SU-DHL-6 (cell line): Measurements from ENCODE around the gene SH3BP5.

ENCODE experiments used
- H2AFZ ChIP-seq: fragments of 200-600 bp; sonication (generic); 2 replicates; pipeline ENCODE4 v1.6.1; 2014; ENCODE audit warnings: low read depth, mild to moderate bottlenecking, moderate library complexity, mixed read lengths, antibody characterized with exemption, low read length; ENCODE audit not compliant: severe bottlenecking
- H3F3A ChIP-seq: fragments of 200-600 bp; shearing (Covaris generic); 2 replicates; pipeline ENCODE4 v1.6.0; 2016; ENCODE audit warnings: antibody characterized with exemption, mild to moderate bottlenecking; ENCODE audit not compliant: insufficient read depth
- H3K27ac ChIP-seq: fragments of 200-600 bp; sonication (generic); 2 replicates; pipeline ENCODE4 v1.5.1; 2016; ENCODE audit warnings: low read depth, mild to moderate bottlenecking, low read length, moderate library complexity, mixed read lengths
- H3K27me3 ChIP-seq: fragments of 200-600 bp; sonication (generic), shearing (Covaris generic); 2 replicates; pipeline ENCODE4 v1.6.0; 2014; ENCODE audit warnings: mild to moderate bottlenecking, low read length
- H3K36me3 ChIP-seq: fragments of 200-600 bp; sonication (generic); 2 replicates; pipeline ENCODE4 v1.6.1; 2014; ENCODE audit warnings: mild to moderate bottlenecking, low read length, mixed read lengths
- H3K4me2 ChIP-seq: fragments of 300-600, 200-600 bp; shearing (Covaris generic), sonication (generic); 2 replicates; pipeline ENCODE4 v1.6.0; 2014; ENCODE audit warnings: low read length, low read depth, mild to moderate bottlenecking; ENCODE audit not compliant: poor library complexity, severe bottlenecking
- H3K4me3 ChIP-seq: fragments of 200-600 bp; sonication (generic); 2 replicates; pipeline ENCODE4 v1.5.1; 2014; ENCODE audit warnings: antibody characterized with exemption, low read length, mild to moderate bottlenecking, mixed read lengths; ENCODE audit not compliant: insufficient read depth, poor library complexity, severe bottlenecking
- H3K79me2 ChIP-seq: fragments of 200-600 bp; sonication (generic); 2 replicates; pipeline ENCODE4 v1.6.1; 2014; ENCODE audit warnings: mild to moderate bottlenecking, low read length, moderate library complexity; ENCODE audit not compliant: insufficient read depth
- H3K9ac ChIP-seq: fragments of 200-600 bp; sonication (generic); 2 replicates; pipeline ENCODE4 v1.7.0; 2014; ENCODE audit warnings: mild to moderate bottlenecking, low read length
- H3K9me2 ChIP-seq: fragments of 200-600 bp; sonication (generic); replicated peaks from 2 replicates; pipeline ENCODE4 v1.6.1; 2014; ENCODE audit warnings: low read length; ENCODE audit not compliant: insufficient read depth
- H3K9me3 ChIP-seq: fragments of 200-600 bp; sonication (generic); 2 replicates; pipeline ENCODE4 v1.6.1; 2014; ENCODE audit warnings: low read length, mixed read lengths; ENCODE audit not compliant: insufficient read depth
- H4K20me1 ChIP-seq: fragments of 200-600 bp; sonication (generic); 2 replicates; pipeline ENCODE4 v1.6.1; 2014; ENCODE audit warnings: low read depth, mild to moderate bottlenecking, antibody characterized with exemption, low read length, moderate library complexity, mixed read lengths
- EZH2phosphoT487 ChIP-seq: fragments of 200-600 bp; sonication (generic), shearing (Covaris generic); conservative IDR thresholded peaks from 2 replicates; pipeline ENCODE4 v1.6.1; 2018; ENCODE audit warnings: mild to moderate bottlenecking, antibody characterized with exemption, low read length, moderate library complexity, mixed read lengths
- TF ChIP-seq, protein P1 (sequence below): fragments of 200-600 bp; sonication (generic); IDR thresholded peaks from one replicate; pipeline ENCODE4 v1.5.1; 2017; ENCODE audit warnings: antibody characterized with exemption, mild to moderate bottlenecking, low read length, moderate library complexity; ENCODE audit not compliant: insufficient read depth, poor library complexity, severe bottlenecking

The SH3BP5 gene

DNA sequence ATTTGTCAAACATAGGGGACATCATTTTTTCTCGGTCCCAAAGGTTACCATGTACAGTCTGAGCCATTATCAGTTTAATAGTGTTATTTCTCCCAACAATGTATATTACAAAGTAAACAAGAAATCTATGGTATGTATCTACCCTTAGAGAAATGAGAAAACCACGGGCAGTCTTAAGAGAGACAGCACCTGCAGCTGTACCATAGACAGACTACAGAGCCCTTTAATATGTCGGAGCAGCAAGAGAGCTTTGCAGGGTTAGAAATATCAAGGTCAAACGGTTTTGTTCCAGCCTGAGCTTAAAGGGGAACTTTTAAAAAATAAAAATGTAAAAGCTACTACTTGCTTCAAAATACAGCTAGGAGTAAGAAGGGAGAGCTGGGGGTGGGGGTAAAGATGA, 53.2 kb downstream of the SH3BP5 start:
- no peaks in the 10 kb centered on the region for H4K20me1 ChIP-seq
- no peaks in the 10 kb centered on the region for H3K79me2 ChIP-seq
- H3F3A ChIP-seq, result no peaks in the 10 kb centered on the region
- TF ChIP-seq EZH2phosphoT487, result no peak
- TF ChIP-seq, protein P1, sequence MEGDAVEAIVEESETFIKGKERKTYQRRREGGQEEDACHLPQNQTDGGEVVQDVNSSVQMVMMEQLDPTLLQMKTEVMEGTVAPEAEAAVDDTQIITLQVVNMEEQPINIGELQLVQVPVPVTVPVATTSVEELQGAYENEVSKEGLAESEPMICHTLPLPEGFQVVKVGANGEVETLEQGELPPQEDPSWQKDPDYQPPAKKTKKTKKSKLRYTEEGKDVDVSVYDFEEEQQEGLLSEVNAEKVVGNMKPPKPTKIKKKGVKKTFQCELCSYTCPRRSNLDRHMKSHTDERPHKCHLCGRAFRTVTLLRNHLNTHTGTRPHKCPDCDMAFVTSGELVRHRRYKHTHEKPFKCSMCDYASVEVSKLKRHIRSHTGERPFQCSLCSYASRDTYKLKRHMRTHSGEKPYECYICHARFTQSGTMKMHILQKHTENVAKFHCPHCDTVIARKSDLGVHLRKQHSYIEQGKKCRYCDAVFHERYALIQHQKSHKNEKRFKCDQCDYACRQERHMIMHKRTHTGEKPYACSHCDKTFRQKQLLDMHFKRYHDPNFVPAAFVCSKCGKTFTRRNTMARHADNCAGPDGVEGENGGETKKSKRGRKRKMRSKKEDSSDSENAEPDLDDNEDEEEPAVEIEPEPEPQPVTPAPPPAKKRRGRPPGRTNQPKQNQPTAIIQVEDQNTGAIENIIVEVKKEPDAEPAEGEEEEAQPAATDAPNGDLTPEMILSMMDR, result no peak
- no peaks in the 10 kb centered on the region for H3K36me3 ChIP-seq
- H3K9me3 ChIP-seq, result no peaks in the 10 kb centered on the region
- H3K4me2 ChIP-seq, result no peak overlapping the region
- H3K9ac ChIP-seq, result no peak overlapping the region
- no peaks in the 10 kb centered on the region for H3K27me3 ChIP-seq
- H3K9me2 ChIP-seq, result no peaks in the 10 kb centered on the region
- no peak overlapping the region for H3K4me3 ChIP-seq
- H2AFZ ChIP-seq, result no peak overlapping the region
- no peak overlapping the region for H3K27ac ChIP-seq

DNA sequence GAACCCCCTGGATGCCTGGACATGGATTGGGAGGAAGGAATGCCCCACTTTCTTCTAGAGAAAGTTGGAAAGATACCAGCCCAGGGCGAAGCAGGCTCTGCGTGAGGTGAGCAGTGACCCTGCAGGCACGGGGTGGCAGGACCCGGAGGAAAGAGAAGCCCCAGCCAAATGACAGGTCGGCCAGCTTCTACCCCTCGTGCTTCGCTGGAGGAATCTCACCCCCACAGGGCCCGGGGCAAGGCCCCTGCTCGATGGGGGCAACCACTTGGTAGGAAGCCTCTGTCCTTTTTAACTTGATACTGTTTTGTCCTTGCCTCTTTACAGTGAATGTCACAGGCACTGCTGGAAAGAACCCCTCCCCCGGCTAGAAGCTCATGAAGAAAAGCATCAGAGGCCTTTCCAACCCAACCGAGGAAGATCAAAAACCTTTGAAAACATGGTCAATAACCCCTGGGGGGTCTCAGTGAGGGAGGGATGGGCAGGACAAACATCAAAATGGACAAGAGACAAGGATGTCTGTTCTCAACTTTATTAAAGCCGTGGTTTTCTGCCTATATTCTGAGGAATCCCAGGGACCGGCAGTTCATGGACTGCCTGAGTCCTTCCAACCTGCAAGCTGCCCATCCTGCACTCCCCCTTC, 54.4 kb downstream of the SH3BP5 start:
- H4K20me1 ChIP-seq, result no peaks in the 10 kb centered on the region
- TF ChIP-seq EZH2phosphoT487, result no peak
- TF ChIP-seq, protein P1, result no peak

DNA sequence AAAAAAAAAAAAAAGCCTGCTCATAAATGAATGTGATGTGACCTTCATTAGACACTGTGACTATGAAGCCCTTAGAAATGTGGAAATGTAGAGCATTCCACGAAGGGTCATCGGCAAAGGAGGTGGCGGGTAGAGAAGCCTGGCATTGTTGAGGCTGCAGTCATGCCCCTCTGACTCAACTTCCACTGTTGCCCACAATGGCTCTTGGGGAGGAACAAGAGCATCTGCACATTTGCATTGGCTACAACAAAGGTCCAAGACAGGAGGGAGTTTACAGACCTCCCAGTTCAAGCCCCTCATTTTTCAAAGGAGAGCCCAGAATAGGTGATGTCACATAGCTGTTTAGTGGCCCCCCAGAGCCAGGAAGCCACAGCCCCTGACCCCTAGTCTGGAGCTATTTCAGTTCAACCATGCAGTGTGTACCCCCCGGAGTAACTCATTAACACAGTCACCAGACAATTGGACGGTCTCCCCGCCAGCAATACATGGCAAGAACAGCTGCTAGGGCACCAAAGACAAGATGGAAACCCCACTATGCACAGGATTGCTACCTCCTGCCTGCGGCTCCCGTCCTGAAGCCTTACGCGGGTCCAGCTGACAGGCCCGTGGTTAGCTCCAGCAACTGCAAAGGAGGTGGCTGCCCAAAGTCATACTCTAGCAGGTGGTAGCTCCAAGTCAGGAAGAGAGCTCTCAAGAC, 56.2 kb downstream of the SH3BP5 start:
- Histone ChIP-seq H3K36me3 (no peaks in the 10 kb centered on the region), H3K27ac (no peak overlapping the region), H4K20me1 (no peaks in the 10 kb centered on the region), H3K79me2 (no peaks in the 10 kb centered on the region), H3K4me3 (no peak overlapping the region), H3K4me2 (no peak overlapping the region), H2AFZ (no peak overlapping the region), H3K9me2 (no peaks in the 10 kb centered on the region), H3K9me3 (no peaks in the 10 kb centered on the region), H3K9ac (no peak overlapping the region), H3F3A (no peaks in the 10 kb centered on the region), H3K27me3 (no peaks in the 10 kb centered on the region)
- TF ChIP-seq, protein P1, result no peak
- no peak for TF ChIP-seq EZH2phosphoT487

More for the DNA sequence above, 54.4 kb downstream of the SH3BP5 start:
- no peaks in the 10 kb centered on the region for H3K36me3 ChIP-seq
- H3K9ac ChIP-seq, result no peak overlapping the region
- no peak overlapping the region for H3K27ac ChIP-seq
- H3K27me3 ChIP-seq, result no peaks in the 10 kb centered on the region
- no peaks in the 10 kb centered on the region for H3K79me2 ChIP-seq
- H2AFZ ChIP-seq, result no peak overlapping the region
- H3F3A ChIP-seq, result no peaks in the 10 kb centered on the region
- no peak overlapping the region for H3K4me2 ChIP-seq
- H3K9me3 ChIP-seq, result no peaks in the 10 kb centered on the region
- H3K4me3 ChIP-seq, result no peak overlapping the region
- H3K9me2 ChIP-seq, result no peaks in the 10 kb centered on the region
